ENCODE data around the gene DNMT3B.
"Not testable (repeated sequence)": the region's sequence is repeated elsewhere in the genome, so short reads cannot be mapped to it uniquely, and the experiment has no call there.

Gene DNMT3B

DNA sequence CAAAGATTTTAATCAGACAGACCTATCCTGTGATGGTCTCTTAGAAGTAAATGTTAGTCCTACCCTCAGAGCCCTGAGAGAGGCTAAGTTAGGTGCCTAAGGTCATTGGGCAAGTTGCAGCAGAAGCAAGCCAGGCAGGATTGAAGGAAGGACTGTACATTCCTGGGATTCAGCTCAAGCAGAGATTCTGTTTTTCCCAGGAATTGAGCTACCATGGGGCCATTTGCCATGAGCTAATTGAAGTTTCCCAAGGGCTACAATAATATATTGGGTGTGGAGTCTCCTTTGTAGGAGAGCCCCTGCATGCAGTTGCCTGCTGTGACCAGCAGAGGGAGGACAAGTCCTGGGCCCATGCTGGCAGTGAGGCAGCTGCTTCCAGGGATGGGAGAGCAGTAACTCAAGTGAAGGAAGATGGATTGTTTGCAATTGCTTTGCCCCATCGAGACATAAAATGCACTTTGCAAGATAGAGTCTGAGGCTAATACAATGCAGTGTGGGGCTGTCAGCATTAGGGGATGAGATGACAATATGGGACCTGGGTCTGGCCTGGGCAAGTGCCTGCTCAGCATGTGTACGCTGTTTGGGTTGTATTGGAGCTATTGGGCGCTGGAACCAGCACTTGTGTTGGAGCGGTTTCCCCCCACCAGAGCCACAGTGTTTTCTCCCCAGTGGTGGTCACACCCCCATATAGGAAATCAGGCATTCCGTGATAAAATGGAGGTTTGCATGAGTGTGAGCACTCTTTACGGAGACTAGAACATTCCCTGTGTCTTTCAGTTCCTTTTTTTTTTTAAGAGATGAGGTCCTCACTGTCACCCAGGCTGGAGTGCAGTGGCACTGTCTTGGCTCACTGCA is 27.9 kb downstream of the DNMT3B start:
- DNase-seq, result peak in 48 of 51 donors; percentile 14 to 82 (median 62)

- DNase-seq, result no peak
Observed at GRCh38 chr20:32790751-32791057, 28.5 kb downstream of the DNMT3B start.

- DNase-seq, result peak in 10 of 51 donors; percentile 3 to 51 (median 16)
Observed at GRCh38 chr20:32792316-32792715, 30.1 kb downstream of the DNMT3B start.

DNA sequence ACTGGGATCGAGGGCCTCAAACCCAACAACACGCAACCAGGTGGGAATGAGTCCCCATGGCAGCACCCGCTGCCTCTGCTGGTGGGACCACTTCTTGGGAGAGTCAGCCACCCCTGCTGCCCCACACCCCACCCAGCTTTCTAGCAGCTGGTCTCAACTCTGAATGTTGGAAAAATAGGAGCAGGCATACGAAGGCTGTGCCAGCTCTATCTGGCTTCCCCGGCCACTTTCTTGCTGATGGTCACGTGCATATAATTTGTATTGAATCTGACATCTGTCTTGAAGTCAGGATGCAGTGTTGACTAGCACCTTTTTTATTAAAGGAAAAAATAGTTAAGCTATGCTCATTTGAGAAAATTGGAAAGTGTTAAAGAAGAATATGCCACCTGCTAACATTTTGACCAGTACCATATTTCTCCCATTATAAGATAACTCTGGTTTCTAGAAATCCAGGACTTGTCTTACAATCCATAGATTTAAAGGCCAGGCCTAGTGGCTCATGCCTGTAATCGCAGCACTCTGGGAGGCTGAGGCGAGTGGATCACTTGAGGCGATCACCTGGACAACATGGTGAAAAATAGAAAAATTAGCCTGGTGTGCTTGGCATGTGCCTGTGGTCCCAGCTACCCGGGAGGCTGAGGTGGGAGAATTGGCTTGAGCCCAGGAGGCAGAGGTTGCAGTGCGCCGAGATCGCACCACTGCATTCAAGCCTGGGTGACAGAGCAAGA is 30.7 kb downstream of the DNMT3B start:
- no peak for DNase-seq

GRCh38 chr20:32796383-32796948 is 34.3 kb downstream of the DNMT3B start:
- DNase-seq, result no peak

GRCh38 chr20:32796981-32797451 is 34.8 kb downstream of the DNMT3B start:
- no peak for DNase-seq

GRCh38 chr20:32797571-32797970 is 35.4 kb downstream of the DNMT3B start:
- DNase-seq, result not testable (repeated sequence)

- DNase-seq, result no peak
Observed at GRCh38 chr20:32798046-32798981, 36.1 kb downstream of the DNMT3B start.

- no peak for DNase-seq
Observed at GRCh38 chr20:32803092-32803491, 40.9 kb downstream of the DNMT3B start.

DNA sequence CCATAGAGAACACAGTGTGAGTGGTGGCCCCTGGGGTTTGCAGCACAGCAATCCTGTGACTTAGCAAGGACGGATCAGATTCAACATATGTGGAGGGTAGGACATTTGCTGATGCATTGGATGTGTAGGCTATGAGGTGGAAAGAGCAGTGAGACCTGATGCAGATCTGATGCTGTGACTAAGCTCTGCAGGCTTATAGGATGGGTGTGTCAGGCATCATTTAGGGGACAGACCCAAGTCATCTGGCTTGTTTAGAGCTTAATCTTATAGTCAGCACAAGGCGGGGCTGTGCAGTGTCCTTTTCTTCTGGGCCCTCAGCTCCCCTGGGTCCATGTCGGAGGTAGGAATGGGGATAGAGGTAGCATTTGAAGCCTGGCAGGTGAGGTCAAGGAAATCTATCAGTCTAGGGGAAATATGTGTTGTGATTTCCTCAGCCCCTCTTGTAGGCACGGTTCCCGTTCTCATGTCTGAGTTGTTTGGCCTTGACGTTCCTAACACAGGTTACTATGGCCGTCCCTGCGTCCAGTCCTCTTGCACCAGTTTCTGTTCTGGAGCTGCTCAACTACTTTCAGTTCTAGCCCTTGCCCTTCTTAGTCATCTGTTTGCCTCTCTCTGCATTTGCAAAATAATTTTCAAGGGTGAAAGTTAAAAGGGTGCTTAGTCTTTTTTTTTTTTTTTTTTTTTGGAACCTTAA is 42.0 kb downstream of the DNMT3B start:
- DNase-seq, result no peak

- no peak for DNase-seq
Observed at GRCh38 chr20:32804817-32805216, 42.6 kb downstream of the DNMT3B start.

DNA sequence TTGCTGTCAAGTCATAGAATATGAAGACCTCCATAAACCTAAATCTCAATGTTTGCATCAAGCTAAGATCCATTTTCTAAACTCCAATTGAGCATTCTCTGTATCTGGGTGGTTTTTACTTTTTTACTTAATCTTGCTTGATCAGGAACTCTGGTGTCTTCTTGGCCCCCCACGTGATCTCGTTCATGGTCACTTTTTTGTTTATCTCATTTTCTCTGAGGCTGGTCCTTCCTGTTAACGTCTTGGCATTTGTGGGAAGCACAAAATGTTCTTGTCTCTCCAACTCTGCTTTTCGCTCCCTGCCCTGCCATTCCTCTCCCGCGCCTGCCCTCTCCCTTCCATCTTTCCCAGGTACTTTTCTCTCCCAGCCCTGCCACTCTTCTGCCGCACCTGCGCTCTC is 43.5 kb downstream of the DNMT3B start:
- no peak for DNase-seq

DNA sequence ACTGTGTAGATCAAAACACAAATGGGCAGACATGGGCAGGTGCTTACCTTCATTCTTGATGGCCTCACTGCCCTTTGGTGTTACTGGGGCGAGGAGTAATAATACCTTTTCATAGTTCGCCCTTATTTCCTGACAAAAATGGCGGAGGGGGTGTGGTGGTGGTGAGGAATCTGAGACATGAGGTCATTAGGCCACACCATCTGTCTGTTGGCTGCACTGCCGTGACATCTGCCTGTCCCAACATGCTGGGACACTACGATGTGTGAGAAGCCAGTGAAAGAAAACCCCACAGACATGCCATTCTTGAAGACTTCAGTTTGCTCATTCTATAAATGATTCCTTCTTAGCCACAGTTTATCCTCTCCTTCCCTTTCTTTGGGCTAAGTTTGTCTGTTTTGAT is 44.2 kb downstream of the DNMT3B start:
- no peak for DNase-seq

DNA sequence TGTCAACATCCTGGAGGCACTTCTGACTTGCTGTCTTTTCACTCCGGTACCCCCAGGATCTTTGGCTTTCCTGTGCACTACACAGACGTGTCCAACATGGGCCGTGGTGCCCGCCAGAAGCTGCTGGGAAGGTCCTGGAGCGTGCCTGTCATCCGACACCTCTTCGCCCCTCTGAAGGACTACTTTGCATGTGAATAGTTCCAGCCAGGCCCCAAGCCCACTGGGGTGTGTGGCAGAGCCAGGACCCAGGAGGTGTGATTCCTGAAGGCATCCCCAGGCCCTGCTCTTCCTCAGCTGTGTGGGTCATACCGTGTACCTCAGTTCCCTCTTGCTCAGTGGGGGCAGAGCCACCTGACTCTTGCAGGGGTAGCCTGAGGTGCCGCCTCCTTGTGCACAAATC is 45.5 kb downstream of the DNMT3B start:
- no peak for DNase-seq

DNA sequence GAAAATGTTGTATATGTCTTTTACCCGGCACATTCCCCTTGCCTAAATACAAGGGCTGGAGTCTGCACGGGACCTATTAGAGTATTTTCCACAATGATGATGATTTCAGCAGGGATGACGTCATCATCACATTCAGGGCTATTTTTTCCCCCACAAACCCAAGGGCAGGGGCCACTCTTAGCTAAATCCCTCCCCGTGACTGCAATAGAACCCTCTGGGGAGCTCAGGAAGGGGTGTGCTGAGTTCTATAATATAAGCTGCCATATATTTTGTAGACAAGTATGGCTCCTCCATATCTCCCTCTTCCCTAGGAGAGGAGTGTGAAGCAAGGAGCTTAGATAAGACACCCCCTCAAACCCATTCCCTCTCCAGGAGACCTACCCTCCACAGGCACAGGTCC is 46.3 kb downstream of the DNMT3B start:
- no peak for DNase-seq

GRCh38 chr20:32809907-32810306 is 47.7 kb downstream of the DNMT3B start:
- DNase-seq, result no peak

DNA sequence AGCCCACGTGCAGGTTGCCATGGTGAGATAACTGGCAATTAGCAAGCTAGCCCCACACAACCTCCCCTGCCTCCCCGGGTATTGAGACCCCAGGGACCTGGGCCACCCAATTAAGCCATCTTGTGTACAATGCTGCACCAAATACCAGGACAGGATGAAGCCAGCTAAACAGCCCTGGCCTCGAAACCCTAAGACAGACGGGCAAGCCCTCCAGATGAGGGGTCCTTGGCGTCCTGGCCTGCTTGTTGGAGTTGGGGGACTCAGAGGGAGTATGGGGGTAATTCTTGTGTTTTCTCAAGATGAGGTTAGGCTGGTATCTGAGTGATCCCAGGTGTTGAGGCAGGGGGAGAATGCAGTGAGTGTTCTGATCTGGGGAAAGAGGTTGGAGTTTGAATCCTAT is 48.8 kb downstream of the DNMT3B start:
- DNase-seq, result no peak

- no peak for DNase-seq
Observed at GRCh38 chr20:32811886-32812285, 49.7 kb downstream of the DNMT3B start.

DNA sequence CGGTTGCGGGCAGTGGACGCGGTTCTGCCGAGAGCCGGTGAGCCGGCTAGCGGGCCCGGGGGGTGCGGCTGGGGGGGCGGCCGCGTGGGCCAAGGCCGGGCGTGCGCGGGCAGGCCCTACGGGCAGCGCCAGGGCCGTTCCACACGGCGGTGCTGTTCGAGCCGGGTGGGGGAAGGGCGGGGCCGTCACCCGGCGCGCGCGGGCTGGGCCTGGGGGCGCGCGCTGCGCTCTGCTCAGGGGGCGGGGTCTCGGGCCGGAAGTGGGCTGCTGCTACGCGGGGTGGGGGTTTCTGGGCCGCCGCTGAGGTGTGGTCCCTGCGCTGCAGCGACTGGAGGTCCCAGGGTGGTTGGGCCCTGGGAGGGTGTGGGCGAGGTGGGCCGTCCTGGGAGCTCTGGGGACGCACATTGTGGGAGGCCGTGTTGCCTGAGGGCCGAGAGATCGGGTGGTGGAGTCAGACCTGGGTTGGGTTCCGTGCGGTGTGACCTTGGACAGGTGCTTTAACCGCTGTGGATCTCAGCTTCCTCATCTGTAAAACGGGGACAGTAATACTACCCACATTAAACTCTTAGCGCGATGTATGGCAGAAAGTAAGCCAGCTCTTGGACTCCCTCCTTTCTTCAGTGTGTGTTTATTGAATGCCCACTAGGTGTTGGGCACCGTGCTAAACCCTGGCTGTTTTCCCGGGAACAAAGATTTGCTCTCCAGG is 58.0 kb downstream of the DNMT3B start:
- peak in 30 of 51 donors; percentile 39 to 91 (median 78) for DNase-seq
